AG08395 (cell line): Measurements from ENCODE around the gene F8.

Experiments
- DNase-seq: peaks from one replicate; pipeline ENCODE4 v3.0.0; 2012; ENCODE audit warnings: mixed read lengths, low spot score

Gene F8

DNA sequence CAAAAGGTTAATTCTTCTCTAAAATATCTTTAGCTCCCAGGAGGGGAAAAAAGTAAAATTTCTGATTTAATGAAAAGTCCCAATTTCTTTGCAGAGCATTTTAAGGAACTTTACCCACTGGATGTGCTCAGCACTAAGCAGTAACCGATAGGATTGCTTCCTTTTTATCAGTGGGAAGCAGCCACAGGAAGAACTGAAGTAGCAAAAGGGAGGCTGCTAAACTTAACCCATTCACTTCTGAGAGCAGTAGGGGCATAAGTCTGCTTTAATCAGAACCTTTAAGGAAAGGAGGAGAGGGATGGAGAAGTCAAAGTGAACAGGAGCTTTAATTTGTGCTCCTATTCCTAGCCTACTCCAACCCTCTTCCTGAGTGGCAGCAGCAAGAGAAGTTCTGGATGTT is at the start of gene F8:
Gene F8 (minus strand): TSS at position 139 of the 400 bp plus-strand sequence. CDS start 171 bp downstream, outside the sequence.
- DNase-seq = no peak

DNA sequence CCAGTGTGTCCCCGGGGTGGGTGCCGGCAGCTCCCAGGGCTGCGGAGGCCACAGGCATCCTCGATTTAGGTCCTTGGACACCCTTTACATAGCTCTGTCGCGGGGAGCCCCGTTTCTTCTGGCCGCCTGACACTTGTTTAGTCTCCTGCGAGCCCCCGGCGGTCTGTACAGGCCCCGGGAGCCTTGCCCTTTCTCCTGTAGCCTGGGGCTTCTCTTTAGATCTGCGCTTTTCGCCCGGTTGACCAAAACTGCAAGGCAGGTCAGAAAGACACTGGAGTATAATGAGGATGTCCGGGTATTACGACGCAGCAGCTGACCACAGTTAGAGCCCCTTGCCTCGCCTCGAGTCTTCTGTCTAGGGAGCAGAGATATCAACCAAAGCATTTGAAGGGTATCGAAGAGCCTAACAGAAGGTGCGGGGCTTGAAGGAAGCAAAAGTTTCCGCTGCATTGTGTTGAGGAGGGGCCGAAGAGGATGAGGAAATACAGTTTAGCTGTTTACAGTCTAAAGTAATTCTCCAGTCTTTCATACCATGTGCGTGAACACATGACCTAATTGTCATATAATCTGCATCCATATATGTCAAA is 49.3 kb upstream of the F8 start:
- DNase-seq = peak; percentile 7

DNA sequence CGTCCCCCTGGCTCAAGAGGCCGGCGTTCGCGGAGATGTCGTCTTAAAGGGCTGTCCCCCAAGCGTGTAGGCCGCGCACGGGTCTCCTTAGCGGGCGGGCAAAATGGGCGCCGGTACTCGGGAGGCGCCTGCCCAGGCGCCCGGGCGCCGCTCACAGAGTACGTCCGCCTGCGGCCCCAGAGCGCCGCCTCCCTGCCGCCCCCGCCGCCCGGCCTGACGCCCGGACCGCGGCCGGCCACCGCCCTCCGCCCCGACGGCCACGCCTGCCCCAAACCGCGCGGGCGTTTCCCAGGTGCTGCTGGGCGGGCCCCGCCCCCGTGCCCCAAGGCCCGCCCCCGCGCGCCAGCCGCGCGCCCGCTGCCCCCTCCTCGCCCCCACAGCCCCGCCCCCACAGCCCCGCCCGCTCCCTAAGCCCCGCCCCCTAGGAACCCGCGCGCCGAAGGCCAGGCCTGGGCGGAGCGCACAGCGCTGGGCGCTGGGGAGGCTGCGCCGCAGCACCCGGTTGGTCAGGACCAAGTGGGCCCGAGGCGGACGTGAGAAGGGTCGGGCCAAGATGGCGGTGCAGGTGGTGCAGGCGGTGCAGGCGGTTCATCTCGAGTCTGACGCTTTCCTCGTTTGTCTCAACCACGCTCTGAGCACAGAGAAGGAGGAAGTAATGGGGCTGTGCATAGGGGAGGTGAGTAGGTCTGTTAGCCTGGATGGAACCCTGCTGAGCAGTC is 48.6 kb upstream of the F8 start, which contains the start of the genes BRCC3, CMC4 and MTCP1:
Gene BRCC3 (plus strand): TSS at position 534 of the 719 bp plus-strand sequence. CDS start 20 bp downstream, at position 554.
Gene CMC4 (minus strand): TSS at position 162 of the 719 bp plus-strand sequence. CDS start 7,113 bp downstream, outside the sequence.
Gene MTCP1 (minus strand): TSS at position 162 of the 719 bp plus-strand sequence. CDS start 5,126 bp downstream, outside the sequence.
- DNase-seq = peak; percentile 87

DNA sequence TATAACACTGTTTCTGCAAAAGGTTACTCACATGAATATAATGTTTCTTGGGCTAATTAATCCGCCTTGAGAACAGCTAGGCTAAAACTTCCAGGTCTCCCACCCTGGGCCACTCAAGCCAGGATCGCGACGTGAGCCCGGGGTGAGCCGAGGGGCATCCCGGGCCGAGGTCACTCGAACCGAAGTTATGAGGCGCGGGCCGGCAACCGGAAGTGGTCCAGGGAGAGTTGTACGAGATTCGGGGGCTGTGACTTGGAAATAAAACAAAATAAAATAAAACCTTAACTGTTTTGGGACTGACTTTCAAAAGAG is 48.1 kb upstream of the F8 start:
- peak; percentile 8 for DNase-seq

DNA sequence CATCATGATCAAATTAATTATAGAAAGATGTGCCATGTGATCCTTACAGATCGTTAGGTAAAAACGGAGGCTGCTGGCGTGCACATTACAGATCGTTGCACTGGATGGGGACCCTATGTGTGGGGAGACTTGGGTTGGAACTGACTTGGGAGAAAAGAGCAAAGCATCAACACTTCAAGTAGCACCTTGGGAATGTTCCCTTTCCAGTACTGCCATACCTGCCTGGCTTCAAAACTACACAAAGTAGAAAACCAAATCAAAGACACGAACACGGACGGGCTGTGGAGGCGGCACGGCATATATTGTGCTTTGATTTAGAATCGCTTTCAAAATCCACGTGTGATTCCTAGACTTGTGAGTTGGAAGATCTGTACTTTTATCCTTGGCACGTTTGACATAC is 47.5 kb upstream of the F8 start:
- no peak for DNase-seq

DNA sequence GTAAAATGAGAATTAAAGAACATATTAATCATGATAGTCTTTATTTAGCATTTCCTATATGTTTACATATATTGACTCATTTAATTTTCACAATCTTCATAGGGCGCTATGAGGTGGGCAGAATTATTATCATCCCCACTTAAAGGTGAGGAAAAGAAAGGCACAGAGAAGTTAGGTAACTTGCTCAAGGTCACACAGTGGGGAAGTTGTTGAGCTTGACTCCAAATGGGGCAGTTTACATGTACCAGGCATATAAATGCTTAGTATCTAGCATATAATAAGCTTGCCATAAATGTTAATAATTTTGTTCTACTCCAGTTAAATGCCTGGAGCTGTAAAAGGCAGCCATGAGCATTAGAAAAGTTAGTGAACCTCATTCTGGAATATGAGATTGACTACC is 46.9 kb upstream of the F8 start:
- no peak for DNase-seq

DNA sequence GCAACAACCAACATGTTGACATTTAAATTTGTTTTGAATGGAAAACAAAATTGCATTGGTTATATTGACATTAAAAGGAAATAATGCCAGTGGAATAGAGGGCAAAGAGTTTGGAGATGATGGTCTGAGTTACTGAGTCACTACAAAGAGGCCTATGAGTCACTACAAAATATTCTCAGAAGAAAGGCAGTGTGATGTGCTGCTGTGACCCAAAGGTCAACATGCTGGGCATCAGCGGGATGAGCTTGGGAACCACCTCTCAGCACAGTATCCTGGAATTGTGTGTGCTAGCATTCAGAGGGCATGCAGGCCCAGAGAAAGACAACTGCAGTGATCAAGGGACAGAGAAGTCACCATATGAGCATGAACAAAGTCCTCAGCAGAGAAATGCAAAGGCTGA is 45.6 kb upstream of the F8 start:
- peak; percentile 41 for DNase-seq

DNA sequence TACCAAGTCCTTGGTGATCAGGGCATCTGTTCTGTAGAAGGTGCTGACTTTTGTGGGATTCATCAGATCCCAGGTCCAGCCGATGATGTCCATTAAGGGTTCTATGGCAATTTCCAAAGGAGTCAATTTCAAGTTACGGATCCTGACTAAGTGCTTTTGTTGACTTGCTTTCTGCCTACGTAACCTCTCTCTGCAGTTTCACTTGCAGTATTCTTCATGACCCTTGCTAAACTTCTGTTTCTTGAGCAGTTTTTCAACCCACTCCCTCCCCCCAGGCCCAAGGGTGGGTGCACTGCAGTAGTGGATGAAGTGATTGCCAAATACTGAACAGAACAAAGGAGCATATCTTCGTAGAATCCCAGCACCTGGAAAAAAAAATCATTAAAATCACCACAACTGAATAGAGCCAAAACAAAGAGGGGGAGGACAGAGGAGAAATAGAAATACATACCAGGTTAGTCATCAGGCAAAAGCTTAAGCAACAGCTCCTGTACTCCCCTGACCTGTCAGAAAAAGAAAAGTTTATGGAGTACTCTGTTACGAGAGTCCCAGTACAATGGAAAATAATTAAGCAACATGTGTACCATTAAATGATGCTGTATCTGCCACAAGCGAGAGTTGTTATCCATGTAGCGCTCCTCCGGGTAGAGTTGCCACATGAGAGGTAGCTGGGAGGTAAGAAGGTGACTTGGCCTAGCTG is 42.7 kb upstream of the F8 start:
- DNase-seq = peak; percentile 18

DNA sequence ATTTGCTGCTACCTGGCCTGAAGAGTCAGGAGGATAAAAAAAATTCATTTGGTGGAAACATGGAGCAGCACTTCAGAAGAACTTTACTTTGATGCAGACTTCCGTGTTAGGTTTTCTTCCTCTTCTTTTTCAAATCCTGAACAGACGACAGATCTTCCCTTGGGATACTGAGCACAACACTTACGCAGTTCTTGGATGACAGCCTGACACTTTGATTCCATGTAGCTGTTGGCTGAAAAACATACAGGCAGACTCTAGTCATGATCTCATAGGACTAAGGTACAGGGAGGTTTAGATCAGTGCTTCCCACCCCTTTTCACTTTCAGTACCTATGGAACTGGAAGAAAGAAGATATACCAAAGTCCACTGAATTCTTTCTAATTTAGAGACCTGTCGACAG is 39.2 kb upstream of the F8 start:
- DNase-seq = no peak

DNA sequence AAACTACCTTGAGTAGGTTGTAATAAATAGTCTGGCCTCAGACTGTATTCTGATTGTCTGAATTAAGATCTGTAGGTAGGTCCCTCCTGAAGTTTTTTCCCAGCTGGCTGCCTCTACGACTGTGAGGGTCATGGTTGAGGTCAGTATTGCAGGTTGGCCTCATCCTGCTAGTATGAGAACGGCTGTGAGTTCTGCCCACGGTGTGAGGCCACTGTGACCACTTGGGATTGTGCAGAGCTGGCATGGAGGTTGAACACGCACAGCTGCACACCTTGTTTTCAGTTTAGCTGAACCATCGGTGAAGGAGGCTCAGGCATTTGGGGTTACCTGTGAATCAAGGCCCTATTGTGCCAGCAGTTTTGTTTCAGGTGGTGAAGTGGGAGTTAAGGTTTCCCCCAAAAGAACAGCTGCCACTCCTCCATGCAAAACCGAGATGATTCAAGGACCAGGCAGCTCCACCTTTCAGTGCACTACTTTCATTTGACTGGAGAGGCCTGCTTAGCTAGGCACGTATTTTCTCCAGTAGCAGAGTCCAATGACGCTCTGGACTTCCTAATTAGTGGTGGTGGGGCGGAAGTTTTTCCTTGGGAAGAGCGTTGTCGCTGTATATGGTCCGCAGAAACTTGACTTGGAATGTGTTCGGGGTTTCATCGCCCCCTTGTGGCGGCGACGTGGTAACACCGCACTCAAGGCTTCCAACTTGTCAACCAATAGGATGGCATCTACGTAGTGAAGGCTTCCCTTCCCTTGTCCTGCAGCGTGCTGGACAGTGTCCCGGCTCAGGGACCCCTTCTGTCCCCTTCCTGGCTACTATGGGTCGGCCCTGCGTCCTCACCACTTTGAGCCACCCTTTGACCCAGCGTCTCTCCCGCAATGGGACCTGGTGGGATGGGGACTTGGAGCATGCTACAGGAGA is 34.6 kb upstream of the F8 start:
- DNase-seq = peak; percentile 69

DNA sequence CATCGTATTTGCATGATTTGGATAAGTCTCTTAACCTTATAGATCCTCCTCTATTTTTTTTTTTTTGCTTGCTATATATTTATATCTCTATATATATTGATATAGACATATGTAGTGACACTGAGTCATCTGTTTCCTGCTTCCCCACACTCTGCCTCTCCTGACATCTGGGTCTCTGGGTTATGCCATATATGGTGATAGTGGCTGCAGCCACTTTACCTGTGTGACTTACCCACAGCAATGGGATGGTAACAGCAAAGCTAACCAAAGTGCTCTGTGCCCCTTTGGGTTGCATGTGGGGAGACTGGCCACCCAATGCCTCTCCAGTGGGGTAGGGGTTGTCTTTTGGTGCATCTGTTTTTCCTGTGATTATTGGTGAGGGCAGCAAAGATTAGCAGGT is 33.9 kb upstream of the F8 start:
- DNase-seq = no peak

DNA sequence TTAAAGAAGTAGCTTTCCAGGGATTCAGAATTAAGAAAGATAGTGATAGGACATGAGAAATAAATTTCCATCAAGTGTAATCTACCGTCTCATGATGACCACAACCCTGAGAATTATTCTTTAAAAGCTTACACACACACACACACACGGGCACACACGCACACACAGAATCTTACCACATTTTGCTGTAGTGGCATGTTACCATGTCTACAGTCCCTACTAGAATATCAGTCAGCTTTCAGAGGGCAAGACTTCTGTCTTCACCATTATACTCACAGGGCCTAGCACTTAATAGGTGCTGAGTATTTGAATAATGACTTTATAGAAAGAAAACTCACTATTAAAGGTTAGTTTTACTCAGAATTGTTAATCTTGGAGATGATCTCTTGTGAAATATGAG is 33.0 kb upstream of the F8 start:
- no peak for DNase-seq

DNA sequence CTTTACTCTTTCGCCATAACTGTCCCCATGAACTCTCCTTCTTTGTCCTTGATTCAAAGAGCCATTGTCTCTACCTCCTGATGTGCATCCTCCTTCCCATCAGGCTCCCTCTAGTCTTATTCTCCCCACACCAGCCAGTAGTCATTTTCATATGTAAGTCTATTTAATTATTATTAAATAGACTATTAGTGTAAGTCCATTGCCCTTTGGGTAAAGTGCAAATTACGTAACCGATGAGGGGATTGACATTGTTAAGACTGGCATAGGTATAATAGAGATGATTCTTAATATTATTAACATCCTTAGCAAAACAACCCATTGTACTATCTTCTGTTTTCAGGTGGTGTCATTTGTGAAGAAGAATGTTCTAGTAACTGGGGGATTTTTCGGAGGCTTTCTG is 31.7 kb upstream of the F8 start:
- no peak for DNase-seq

DNA sequence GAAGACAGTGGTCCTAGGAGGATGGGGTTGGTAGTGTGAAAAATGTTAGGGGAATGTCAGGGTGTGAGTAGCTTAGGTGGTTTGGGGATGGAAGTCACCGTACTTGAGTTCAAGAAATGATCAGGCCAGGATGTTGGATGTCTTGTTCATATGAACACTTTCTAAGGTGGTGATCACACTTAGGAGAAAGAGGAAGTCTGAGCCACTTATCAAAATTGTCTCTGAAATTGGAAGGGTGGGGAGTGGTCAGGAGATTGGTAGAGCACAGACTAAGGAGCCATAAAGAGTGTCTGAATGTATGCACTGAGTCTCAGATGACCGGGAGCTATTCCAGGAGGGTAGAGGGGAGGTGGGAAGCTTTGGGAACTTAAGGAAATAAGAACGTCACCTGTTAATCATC is 31.1 kb upstream of the F8 start:
- DNase-seq = no peak

DNA sequence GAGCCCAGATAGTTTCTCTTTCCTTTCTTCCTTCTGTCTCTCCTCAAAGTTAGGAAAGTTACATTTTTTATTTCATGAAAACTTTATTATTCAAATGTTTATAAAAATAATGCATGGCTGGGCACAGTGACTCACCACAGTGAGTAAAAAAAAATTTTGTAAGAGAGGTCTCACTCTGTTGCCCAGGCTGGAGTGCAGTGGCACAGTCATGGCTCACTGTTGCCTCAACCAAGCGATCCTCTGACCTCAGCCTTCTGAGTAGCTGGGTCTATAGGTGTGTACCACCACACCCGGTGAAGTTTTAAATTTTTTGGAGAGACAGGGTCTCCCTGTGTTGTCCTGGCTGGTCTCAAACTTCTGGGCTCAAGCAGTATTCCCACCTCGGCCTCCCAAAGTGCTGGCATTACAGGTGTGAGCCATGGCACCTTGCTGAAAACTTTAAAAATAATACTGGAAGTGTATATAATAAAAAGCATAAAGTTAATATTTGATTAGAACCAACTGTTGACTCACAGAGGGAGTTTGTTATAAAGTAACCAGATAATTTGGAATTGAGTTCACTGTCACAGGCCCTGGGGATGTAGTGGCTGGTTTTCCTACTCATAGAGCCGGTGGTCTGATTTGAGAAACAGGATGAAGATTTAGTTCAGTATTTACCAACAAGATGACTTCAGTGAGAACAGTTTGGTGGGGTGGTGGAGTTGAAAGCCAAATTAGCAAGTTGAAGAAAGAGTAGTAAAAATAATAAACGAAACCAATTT is 30.4 kb upstream of the F8 start:
- no peak for DNase-seq

DNA sequence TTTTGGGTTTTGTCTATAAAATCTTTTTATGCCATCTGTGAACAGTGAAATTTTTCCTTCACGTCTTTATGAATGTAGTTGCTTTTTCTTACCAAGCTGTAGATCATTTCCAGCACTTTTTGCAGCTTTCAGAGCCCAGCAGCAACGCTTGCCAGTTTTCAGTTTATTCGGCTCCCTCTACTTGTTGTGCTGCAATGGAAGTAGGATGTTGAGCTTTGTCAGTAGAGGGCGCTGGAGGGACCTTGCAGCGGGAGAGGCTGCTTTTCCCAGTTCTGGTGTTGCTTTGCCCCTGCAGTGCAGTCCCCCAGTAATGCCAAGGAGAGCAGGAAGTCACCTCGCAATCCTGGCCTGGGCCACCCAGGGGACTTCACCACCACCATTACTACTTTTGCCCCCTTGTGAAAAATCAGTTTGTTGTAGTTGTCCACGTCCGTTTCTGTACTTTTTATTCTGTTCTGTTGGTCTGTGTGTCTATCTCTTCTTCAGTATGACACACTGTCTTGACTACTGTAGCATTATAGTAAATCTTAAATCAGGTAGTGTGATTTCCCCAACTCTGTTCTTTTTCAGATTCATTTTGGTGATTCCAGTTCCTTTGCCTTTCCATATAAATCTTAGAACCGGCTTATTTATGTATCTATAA is 26.6 kb upstream of the F8 start:
- peak; percentile 19 for DNase-seq

DNA sequence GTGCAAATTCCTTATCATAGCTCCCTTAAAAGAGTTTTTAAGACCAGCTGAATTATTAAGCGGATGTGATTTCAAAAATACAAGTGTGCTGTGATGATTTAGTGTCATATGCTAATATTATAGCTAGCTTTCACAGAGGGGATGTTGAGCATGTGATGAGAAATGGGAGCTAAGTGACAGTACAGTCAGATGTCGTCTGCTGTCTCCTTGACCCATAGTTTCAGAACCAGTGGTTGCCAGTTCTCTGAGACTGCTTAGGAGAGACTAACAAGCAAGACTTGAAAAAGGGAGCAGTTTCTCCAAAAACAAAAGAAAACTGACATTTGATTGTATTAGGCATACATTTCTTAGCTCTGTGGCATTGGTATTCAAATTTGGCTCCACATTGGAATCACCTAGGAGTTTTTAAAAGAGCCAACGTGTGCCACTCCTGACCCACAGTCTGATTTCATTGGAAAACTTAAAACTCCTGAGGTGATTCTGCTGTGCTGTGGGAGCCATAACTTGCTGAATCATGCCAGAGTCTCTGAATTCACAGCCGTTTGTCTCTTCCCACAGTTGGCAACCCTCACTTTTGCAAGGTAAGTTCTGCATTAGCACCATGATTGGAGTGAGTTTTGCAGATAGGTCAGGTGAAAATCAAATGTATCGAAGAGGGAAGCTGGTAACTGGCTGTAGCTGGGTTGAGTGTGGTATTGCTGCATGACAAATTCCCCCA is 24.4 kb upstream of the F8 start:
- DNase-seq = no peak

DNA sequence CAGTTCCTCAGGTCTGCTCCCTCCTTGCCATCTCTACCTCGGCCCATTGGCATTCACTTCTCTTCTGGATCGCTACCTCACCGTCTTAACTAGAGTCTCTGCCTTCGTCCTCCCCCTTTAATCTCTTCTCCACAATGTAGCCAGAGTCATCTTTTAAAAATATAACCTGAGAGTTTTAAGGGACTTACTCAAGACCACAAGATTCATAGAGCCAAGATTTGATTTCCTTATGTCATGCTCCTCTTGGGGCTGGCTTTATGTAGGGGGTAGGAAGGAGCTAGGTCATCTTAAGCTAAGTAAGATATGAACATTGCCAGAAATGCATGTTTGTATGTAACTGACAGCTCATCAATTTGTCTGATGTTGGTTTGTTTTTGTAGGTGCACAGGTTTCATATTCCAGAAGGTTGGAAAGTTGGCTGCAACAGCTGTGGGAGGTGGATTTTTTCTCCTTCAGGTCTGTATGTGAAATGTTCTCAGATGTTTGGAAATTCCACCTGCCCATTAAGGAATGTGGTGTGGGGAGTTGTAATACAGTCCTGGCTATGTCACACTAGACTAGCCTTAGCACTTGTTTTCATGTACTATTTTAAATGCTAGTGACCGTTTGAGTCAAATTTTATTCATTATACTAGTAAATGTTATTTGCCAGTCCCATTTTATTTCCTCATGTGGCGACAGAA is 23.7 kb upstream of the F8 start:
- no peak for DNase-seq

DNA sequence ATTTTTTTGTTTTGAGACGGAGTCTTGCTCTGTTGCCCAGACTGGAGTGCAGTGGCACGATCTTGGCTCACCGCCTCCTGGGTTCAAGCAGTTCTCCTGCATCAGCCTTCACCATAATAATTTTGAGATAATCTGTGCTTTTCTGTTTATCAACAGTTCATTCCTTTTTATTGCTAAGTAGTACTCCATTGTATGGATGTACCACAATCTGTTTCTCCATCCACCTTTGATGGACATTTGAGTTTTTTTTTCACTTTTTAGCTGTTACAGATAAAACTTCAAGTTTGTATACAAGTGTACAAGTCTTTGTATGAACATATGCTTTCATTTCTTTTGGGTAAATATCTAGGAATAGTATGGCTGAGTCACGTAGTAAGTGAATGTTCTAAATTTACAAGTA is 13.2 kb upstream of the F8 start:
- no peak for DNase-seq

DNA sequence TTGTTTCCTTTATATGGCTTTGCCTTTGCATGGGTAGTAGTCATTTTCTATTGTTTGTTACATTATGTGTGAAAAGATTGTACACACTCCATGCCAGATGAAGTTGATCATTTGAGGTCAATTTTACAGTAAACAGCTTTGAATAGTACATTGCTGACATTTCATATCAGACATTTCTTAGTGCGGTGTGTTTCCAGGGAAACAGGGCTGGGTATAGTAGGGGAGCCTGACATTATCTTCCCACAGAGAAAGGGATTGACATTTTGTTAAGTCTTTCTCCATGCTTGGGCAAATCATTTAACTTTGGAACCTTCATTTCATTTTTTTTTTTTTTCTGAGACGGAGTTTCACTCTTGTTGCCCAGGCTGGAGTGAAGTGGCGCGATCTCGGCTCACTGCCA is 9.1 kb upstream of the F8 start:
- DNase-seq = no peak
